Keratinocyte (primary cell): ENCODE data around the gene HDGFL3.
"Not testable (repeated sequence)": the region's sequence is repeated elsewhere in the genome, so short reads cannot be mapped to it uniquely, and the experiment has no call there.

ENCODE experiments used
- EZH2 ChIP-seq: IDR thresholded peaks from one replicate; pipeline ENCODE4 v1.6.1; 2012; ENCODE audit warnings: inconsistent platforms, mild to moderate bottlenecking, low read length, moderate library complexity
- TF ChIP-seq, protein P1 (sequence below), 3 experiments: IDR thresholded peaks in 1 of 3; conservative IDR thresholded peaks in 1 of 3; optimal IDR thresholded peaks in 1 of 3; 2 replicates in 2 of 3; 3 replicates in 1 of 3; pipeline versions ENCODE3 to v1.5.1; 2011; ENCODE audit warnings: low read length in 3 of 3, mild to moderate bottlenecking in 3 of 3, moderate library complexity in 2 of 3, control low read depth in 1 of 3, inconsistent platforms in 1 of 3; ENCODE audit not compliant: insufficient read depth in 2 of 3; ENCODE audit errors: extremely low read depth in 1 of 3

DNA sequence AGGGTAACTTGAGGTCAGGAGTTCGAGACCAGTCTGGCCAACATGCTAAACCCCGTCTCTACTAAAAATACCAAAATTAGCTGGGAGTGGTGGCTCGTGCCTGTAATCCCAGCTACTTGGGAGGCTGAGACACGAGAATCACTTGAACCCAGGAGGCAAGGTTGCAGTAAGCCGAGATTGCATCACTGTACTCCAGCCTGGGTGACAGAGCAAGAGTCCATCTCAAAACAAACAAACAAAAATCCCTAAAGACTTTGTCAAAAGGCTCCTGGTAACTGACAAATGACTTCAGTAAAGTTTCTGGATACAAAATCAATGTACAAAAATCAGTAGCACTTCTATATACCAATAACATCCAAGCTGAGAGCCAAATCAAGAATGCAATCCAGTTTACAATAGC lies 38.0 kb downstream of the HDGFL3 start:
- TF ChIP-seq, protein P1, sequence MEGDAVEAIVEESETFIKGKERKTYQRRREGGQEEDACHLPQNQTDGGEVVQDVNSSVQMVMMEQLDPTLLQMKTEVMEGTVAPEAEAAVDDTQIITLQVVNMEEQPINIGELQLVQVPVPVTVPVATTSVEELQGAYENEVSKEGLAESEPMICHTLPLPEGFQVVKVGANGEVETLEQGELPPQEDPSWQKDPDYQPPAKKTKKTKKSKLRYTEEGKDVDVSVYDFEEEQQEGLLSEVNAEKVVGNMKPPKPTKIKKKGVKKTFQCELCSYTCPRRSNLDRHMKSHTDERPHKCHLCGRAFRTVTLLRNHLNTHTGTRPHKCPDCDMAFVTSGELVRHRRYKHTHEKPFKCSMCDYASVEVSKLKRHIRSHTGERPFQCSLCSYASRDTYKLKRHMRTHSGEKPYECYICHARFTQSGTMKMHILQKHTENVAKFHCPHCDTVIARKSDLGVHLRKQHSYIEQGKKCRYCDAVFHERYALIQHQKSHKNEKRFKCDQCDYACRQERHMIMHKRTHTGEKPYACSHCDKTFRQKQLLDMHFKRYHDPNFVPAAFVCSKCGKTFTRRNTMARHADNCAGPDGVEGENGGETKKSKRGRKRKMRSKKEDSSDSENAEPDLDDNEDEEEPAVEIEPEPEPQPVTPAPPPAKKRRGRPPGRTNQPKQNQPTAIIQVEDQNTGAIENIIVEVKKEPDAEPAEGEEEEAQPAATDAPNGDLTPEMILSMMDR (optimal IDR thresholded peaks at IDR 0.05 in 1 of 3, IDR thresholded peaks at IDR 0.05 in 1 of 3, conservative IDR thresholded peaks at IDR 0.05 in 1 of 3; ENCODE audit: extremely low read depth in 1 of 3, insufficient read depth in 2 of 3, low read length in 3 of 3) = not testable (repeated sequence)
- not testable (repeated sequence) for TF ChIP-seq EZH2
